Parathyroid adenoma (tissue), 2 donors: Measurements from ENCODE around the gene PIP5K1C.

Experiments
- H2AFZ ChIP-seq: fragments of 300-600 bp; sonication (generic); one replicate; pipeline ENCODE4 v1.7.0; 2017; ENCODE audit warnings: antibody characterized with exemption, mild to moderate bottlenecking
- H3K27ac ChIP-seq: fragments of 300-600 bp; sonication (generic); one replicate; pipeline ENCODE4 v1.7.0; 2017
- H3K27me3 ChIP-seq: fragments of 300-600 bp; sonication (generic); one replicate; pipeline ENCODE4 v1.7.0; 2017; ENCODE audit warnings: low read length; ENCODE audit not compliant: control insufficient read depth, insufficient read depth
- H3K36me3 ChIP-seq: fragments of 300-600 bp; sonication (generic); one replicate; pipeline ENCODE4 v1.7.0; 2017; ENCODE audit warnings: low read length; ENCODE audit not compliant: control insufficient read depth, insufficient read depth
- H3K4me1 ChIP-seq: fragments of 300-600 bp; sonication (generic); one replicate; pipeline ENCODE4 v1.7.0; 2017; ENCODE audit warnings: control low read depth
- H3K4me2 ChIP-seq: fragments of 300-600 bp; sonication (generic); one replicate; pipeline ENCODE4 v1.7.0; 2017; ENCODE audit warnings: low read length
- H3K4me3 ChIP-seq: fragments of 300-600 bp; sonication (generic); one replicate; pipeline ENCODE4 v1.7.0; 2017; ENCODE audit warnings: low read depth, low read length
- H3K79me2 ChIP-seq: fragments of 300-600 bp; sonication (generic); one replicate; pipeline ENCODE4 v1.7.0; 2017; ENCODE audit warnings: control low read depth
- H3K9ac ChIP-seq: fragments of 300-600 bp; sonication (generic); one replicate; pipeline ENCODE4 v1.7.0; 2017; ENCODE audit warnings: mild to moderate bottlenecking
- H3K9me3 ChIP-seq: fragments of 300-600 bp; sonication (generic); one replicate; pipeline ENCODE4 v1.7.0; 2017; ENCODE audit warnings: low read length; ENCODE audit not compliant: control insufficient read depth
- CTCF ChIP-seq: fragments of 300-600 bp; sonication (generic); IDR thresholded peaks from one replicate; pipeline ENCODE4 v1.7.0; 2017; ENCODE audit warnings: antibody characterized with exemption, mild to moderate bottlenecking
- donor health status: primary hyperparathyroidism.

The PIP5K1C gene

GRCh38 chr19:3658870-3659745 is 41.2 kb downstream of the PIP5K1C start:
- H3K27ac ChIP-seq, result no peak overlapping the region
- no peaks in the 10 kb centered on the region for H3K36me3 ChIP-seq
- no peak overlapping the region for H3K4me2 ChIP-seq
- peaks cover 8% of the 10 kb centered on the region for H3K79me2 ChIP-seq
- H2AFZ ChIP-seq, result no peak overlapping the region
- no peaks in the 10 kb centered on the region for H3K27me3 ChIP-seq
- H3K4me1 ChIP-seq, result no peaks in the 10 kb centered on the region
- no peak for TF ChIP-seq CTCF
- H3K4me3 ChIP-seq, result no peak overlapping the region
- no peak overlapping the region for H3K9ac ChIP-seq
- no peaks in the 10 kb centered on the region for H3K9me3 ChIP-seq

GRCh38 chr19:3658004-3658869 is 42.0 kb downstream of the PIP5K1C start:
- Histone ChIP-seq H3K36me3 (no peaks in the 10 kb centered on the region), H3K27ac (no peak overlapping the region)

DNA sequence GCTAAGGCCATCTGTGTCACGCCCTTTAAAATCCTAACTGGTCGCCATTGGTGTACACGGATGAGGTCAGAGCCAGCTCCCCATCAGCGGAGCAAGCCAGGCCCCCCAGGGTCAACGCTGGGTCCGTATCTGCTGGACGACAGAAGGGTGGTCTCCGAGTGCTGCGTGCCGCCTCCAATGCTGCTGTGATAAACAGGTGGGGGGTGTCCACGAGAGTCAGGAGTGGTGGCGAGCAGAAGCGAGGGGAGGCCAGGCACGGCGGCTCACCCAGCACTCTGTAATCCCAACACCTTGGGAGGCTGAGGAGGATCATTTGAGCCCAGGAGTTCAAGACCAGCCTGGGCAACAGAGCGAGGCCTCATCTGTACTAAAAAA is 42.9 kb downstream of the PIP5K1C start:
- Histone ChIP-seq H3K27me3 (no peaks in the 10 kb centered on the region), H3K4me2 (no peak overlapping the region), H3K9me3 (no peaks in the 10 kb centered on the region), H3K4me1 (no peaks in the 10 kb centered on the region), H3K36me3 (no peaks in the 10 kb centered on the region), H3K9ac (no peak overlapping the region), H3K4me3 (no peak overlapping the region), H2AFZ (no peak overlapping the region), H3K27ac (no peak overlapping the region), H3K79me2 (peaks cover 3% of the 10 kb centered on the region)
- no peak for TF ChIP-seq CTCF

More at GRCh38 chr19:3658004-3658869, 42.0 kb downstream of the PIP5K1C start:
- no peak overlapping the region for H2AFZ ChIP-seq
- no peak overlapping the region for H3K9ac ChIP-seq
- no peaks in the 10 kb centered on the region for H3K4me1 ChIP-seq
- TF ChIP-seq CTCF, result no peak
- H3K9me3 ChIP-seq, result no peaks in the 10 kb centered on the region
- no peak overlapping the region for H3K4me2 ChIP-seq
- H3K27me3 ChIP-seq, result no peaks in the 10 kb centered on the region
- peaks cover 6% of the 10 kb centered on the region for H3K79me2 ChIP-seq
- no peak overlapping the region for H3K4me3 ChIP-seq

DNA sequence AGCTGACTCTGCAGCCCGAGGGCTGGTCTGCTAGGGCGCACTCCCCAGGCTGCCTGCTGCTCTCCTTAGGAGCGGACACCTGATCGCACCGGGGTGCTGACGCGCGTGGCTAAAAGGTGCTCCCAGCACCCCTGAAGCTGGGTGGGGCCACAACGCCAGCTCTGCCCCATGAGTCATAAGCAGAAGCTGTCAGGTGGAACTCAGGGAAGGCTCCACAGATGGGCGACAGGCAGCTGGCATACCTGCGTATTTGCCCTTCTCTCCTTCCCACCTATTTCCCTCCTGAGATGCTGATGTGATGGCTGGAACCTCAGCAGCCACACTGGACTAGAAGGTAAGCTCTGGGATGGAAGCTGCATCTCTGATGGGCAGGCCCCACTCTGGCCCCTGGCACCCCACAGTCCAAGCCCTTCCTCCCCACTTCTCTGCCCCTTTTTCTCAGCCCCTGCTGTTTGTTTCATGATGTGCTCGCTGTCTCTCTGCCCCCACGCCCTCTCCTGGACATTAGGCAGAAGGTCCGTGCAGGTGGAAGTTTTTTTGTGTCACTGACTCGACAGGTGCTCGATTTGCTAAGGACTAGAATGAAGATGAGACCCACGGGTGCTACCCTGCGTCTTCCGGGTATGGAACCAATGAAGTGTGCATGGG is 43.4 kb downstream of the PIP5K1C start:
- Histone ChIP-seq H3K27me3 (no peaks in the 10 kb centered on the region), H3K36me3 (no peaks in the 10 kb centered on the region), H2AFZ (no peak overlapping the region), H3K9ac (no peak overlapping the region), H3K4me1 (no peaks in the 10 kb centered on the region), H3K4me3 (no peak overlapping the region), H3K79me2 (no peaks in the 10 kb centered on the region), H3K27ac (no peak overlapping the region), H3K9me3 (no peaks in the 10 kb centered on the region), H3K4me2 (no peak overlapping the region)
- no peak for TF ChIP-seq CTCF
